Left ventricle myocardium inferior (tissue), 1 donor: ENCODE measurements around the gene PDIA2. TPM values are rescaled to one million over a fixed set of nuclear protein-coding genes. Genes with fewer than 3 reads are reported as not detected.

ENCODE experiments used
- DNase-seq: peaks from one replicate; pipeline ENCODE4 v3.0.0-alpha.2; 2020
- H3K27ac ChIP-seq: fragments of 200-600 bp; replicated peaks from 2 replicates; pipeline ENCODE4 v1.8.0; 2021
- H3K27me3 ChIP-seq: fragments of 200-600 bp; 2 replicates; pipeline ENCODE4 v1.8.0; 2021; ENCODE audit warnings: low read depth
- H3K36me3 ChIP-seq: fragments of 200-600 bp; 2 replicates; pipeline ENCODE4 v1.8.0; 2021
- H3K4me1 ChIP-seq: fragments of 200-600 bp; 2 replicates; pipeline ENCODE4 v1.8.0; 2021
- H3K4me3 ChIP-seq: fragments of 200-600 bp; 2 replicates; pipeline ENCODE4 v1.8.0; 2021; ENCODE audit warnings: mild to moderate bottlenecking, moderate library complexity
- H3K9me3 ChIP-seq: fragments of 200-600 bp; replicated peaks from 2 replicates; pipeline ENCODE4 v1.8.0; 2021
- intact Hi-C: fragments of 100-400 bp; cut with micrococcal nuclease; formaldehyde crosslinking; loops from one replicate; pipeline ENCODE4 v1.11.0; 2022
- total RNA-seq: library from RNA; stranded (reverse); fragmentation: NEBNext Ultra II Directional; extraction: Animal tissue kit (Norgen Biotek cat#: 25700); gene quantifications from one replicate; pipeline ENCODE4 v1.2.1, GENCODE V29; 2021
- TF ChIP-seq, protein P1 (sequence below): fragments of 200-600 bp; IDR thresholded peaks from 2 replicates; pipeline ENCODE4 v1.8.0; 2021; ENCODE audit warnings: antibody characterized with exemption, mild to moderate bottlenecking, borderline replicate concordance
- donor health status: DM: no; HTN: yes; CAD: no; lungs with severe emphysema.

The PDIA2 gene
- total RNA-seq, 1 donor from 2014 or later: 1.6 TPM

DNA sequence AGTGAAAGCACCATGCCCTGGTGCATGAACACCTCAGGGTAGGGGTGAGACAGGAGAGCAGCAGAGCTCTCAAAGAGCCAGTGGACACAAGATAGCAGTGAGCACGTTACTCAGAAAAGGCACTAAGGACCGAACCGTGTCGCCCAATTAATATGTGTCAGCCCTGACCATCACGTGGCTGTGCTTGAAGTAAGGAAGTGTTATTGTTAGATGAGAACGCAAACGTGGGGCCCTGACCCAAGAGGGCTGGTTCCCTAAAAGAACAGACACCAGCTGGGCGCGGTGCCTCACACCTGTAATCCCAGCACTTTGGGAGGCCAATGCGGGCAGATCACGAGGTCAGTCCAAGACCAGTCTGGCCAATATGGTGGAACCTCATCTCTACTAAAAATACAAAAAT is 53.3 kb downstream of the PDIA2 start:
- H3K27me3 ChIP-seq: no peaks in the 10 kb centered on the region
- no peak for DNase-seq
- H3K9me3 ChIP-seq: no peaks in the 10 kb centered on the region
- H3K4me1 ChIP-seq: peaks cover 19% of the 10 kb centered on the region
- intact Hi-C loops: no loop called here
- no peaks in the 10 kb centered on the region for H3K36me3 ChIP-seq
- TF ChIP-seq, protein P1, sequence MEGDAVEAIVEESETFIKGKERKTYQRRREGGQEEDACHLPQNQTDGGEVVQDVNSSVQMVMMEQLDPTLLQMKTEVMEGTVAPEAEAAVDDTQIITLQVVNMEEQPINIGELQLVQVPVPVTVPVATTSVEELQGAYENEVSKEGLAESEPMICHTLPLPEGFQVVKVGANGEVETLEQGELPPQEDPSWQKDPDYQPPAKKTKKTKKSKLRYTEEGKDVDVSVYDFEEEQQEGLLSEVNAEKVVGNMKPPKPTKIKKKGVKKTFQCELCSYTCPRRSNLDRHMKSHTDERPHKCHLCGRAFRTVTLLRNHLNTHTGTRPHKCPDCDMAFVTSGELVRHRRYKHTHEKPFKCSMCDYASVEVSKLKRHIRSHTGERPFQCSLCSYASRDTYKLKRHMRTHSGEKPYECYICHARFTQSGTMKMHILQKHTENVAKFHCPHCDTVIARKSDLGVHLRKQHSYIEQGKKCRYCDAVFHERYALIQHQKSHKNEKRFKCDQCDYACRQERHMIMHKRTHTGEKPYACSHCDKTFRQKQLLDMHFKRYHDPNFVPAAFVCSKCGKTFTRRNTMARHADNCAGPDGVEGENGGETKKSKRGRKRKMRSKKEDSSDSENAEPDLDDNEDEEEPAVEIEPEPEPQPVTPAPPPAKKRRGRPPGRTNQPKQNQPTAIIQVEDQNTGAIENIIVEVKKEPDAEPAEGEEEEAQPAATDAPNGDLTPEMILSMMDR: no peak
- no peak overlapping the region for H3K4me3 ChIP-seq
- H3K27ac ChIP-seq: no peak overlapping the region

Other genes starting within 250 kb of the PDIA2 start
- 11.7 TPM for gene POLR3K, start 229.6 kb upstream of the PDIA2 start, total RNA-seq
- 71.2 TPM for gene SNRNP25, start 229.3 kb upstream of the PDIA2 start, total RNA-seq
- 24.4 TPM for gene RHBDF1, start 210.5 kb upstream of the PDIA2 start, total RNA-seq
- gene MPG, start 204.9 kb upstream of the PDIA2 start, total RNA-seq: 44.5 TPM
- gene NPRL3, start 144.5 kb upstream of the PDIA2 start, total RNA-seq: 18.4 TPM
- gene HBZ, start 130.5 kb upstream of the PDIA2 start, total RNA-seq: not detected
- gene HBM, start 117.2 kb upstream of the PDIA2 start, total RNA-seq: not detected
- gene HBA2, start 110.3 kb upstream of the PDIA2 start, total RNA-seq: 59.1 TPM
- gene HBA1, start 106.5 kb upstream of the PDIA2 start, total RNA-seq: 78.7 TPM
- not detected for gene HBQ1, start 102.7 kb upstream of the PDIA2 start, total RNA-seq
- 23.3 TPM for gene LUC7L, start 53.7 kb upstream of the PDIA2 start, total RNA-seq
- gene FAM234A, start 48.3 kb upstream of the PDIA2 start, total RNA-seq: 135 TPM
- 16.4 TPM for gene RGS11, start 7.2 kb upstream of the PDIA2 start, total RNA-seq
- gene ARHGDIG, start 2.6 kb upstream of the PDIA2 start, total RNA-seq: 7.0 TPM
- 12.2 TPM for gene AXIN1, start 69.6 kb downstream of the PDIA2 start, total RNA-seq
- gene MRPL28, start 87.4 kb downstream of the PDIA2 start, total RNA-seq: 76.1 TPM
- 30.4 TPM for gene PGAP6, start 98.8 kb downstream of the PDIA2 start, total RNA-seq
- 101 TPM for gene NME4, start 114.0 kb downstream of the PDIA2 start, total RNA-seq
- gene DECR2, start 118.7 kb downstream of the PDIA2 start, total RNA-seq: 8.4 TPM
- gene RAB11FIP3, start 142.5 kb downstream of the PDIA2 start, total RNA-seq: 27.4 TPM
- 17.4 TPM for gene CAPN15, start 244.5 kb downstream of the PDIA2 start, total RNA-seq